ENCODE data around the gene HEBP2. TPM values are rescaled to one million over a fixed set of nuclear protein-coding genes. Genes with fewer than 3 reads are reported as not detected.
A peak's percentile ranks its signal among the peaks of the same experiment; 100 is the strongest.

HEBP2 gene
- total and polyA plus RNA-seq, 2 of the 13 experiments (the other 11 are each of a cell fraction or from before 2014, with no cell fraction given), result 16.0 to 72.8 TPM

- no peak for TF ChIP-seq PAXIP1 (CRISPR knock-in tag; conservative IDR thresholded peaks at IDR 0.05)
- no peak for TF ChIP-seq ZNF451 (CRISPR knock-in tag; IDR thresholded peaks at IDR 0.05)
- peak; percentile 94 for TF ChIP-seq ZBTB33 (CRISPR knock-in tag; IDR thresholded peaks at IDR 0.05)
- TF ChIP-seq AKAP8 (CRISPR knock-in tag; IDR thresholded peaks at IDR 0.05), result 0 out of 2 replicates have a peak, but pooled peaks have one; percentile 25
- no peak for TF ChIP-seq ZNF678 (CRISPR knock-in tag; IDR thresholded peaks at IDR 0.05)
- no peak for TF ChIP-seq NBN (conservative IDR thresholded peaks at IDR 0.05)
- TF ChIP-seq ZNF414 (CRISPR knock-in tag; IDR thresholded peaks at IDR 0.05), result no peak
- TF ChIP-seq ZNF276 (CRISPR knock-in tag; IDR thresholded peaks at IDR 0.05; ENCODE audit: low read depth), result no peak
- TF ChIP-seq NCOR1 (IDR thresholded peaks at IDR 0.05; ENCODE audit: borderline replicate concordance, low read length), result peak; percentile 67; the same call in 1 of the 2 replicates
- TF ChIP-seq HES4 (CRISPR knock-in tag; IDR thresholded peaks at IDR 0.05; ENCODE audit: borderline replicate concordance), result no peak
- no peak for TF ChIP-seq DR1 (CRISPR knock-in tag; IDR thresholded peaks at IDR 0.05)
- no peak for TF ChIP-seq ZMAT5 (CRISPR knock-in tag; IDR thresholded peaks at IDR 0.05; ENCODE audit: borderline replicate concordance, low read depth)
- no peak for TF ChIP-seq NR2F2 (IDR thresholded peaks at IDR 0.05; ENCODE audit: borderline replicate concordance, low read depth)
- TF ChIP-seq ZNF790 (CRISPR knock-in tag; IDR thresholded peaks at IDR 0.05; ENCODE audit: borderline replicate concordance), result no peak
- no peak for TF ChIP-seq ZNF33B (CRISPR knock-in tag; IDR thresholded peaks at IDR 0.05)
- TF ChIP-seq MLX (CRISPR knock-in tag; IDR thresholded peaks at IDR 0.05), result no peak
- no peak for TF ChIP-seq RFXANK (CRISPR knock-in tag; IDR thresholded peaks at IDR 0.05)
- no peak for TF ChIP-seq CREB1 (IDR thresholded peaks at IDR 0.05)
- no peak for TF ChIP-seq CREB1 (CRISPR knock-in tag; IDR thresholded peaks at IDR 0.05)
- no peak for TF ChIP-seq SMAD3 (CRISPR knock-in tag; IDR thresholded peaks at IDR 0.05)
- no peak; the same call in 1 of the 2 replicates for TF ChIP-seq FLYWCH1 (CRISPR knock-in tag; IDR thresholded peaks at IDR 0.05)
Measured at GRCh38 chr6:138419766-138420165, 15.7 kb downstream of the HEBP2 start (continued).
